Upper lobe of left lung (tissue), 4 donors: ENCODE measurements around the gene CNTNAP3B.
"Not testable (repeated sequence)": the region's sequence is repeated elsewhere in the genome, so short reads cannot be mapped to it uniquely, and the experiment has no call there.

Experiments used
- POLR2A ChIP-seq, 4 donors: fragments of 450-650 bp; IDR thresholded peaks; one replicate each; pipeline ENCODE4 v1.5.1; 2016 to 2017; ENCODE audit warnings: antibody characterized with exemption in 4 of 4, mild to moderate bottlenecking in 2 of 4
- POLR2AphosphoS5 ChIP-seq, 2 donors: sonication (generic); formaldehyde crosslinking; IDR thresholded peaks; one replicate each; pipeline ENCODE4 v1.5.1; 2017; ENCODE audit warnings: antibody characterized with exemption in 2 of 2
- TF ChIP-seq, protein P1 (sequence below), 6 experiments: fragments of 450-650 bp in 4 of 6; fragments of 200-600 bp in 2 of 6; sonication (generic) in 2 of 6; IDR thresholded peaks; one replicate each; pipeline ENCODE4 v1.5.1; 2016 to 2019; ENCODE audit warnings: antibody characterized with exemption in 6 of 6

DNA sequence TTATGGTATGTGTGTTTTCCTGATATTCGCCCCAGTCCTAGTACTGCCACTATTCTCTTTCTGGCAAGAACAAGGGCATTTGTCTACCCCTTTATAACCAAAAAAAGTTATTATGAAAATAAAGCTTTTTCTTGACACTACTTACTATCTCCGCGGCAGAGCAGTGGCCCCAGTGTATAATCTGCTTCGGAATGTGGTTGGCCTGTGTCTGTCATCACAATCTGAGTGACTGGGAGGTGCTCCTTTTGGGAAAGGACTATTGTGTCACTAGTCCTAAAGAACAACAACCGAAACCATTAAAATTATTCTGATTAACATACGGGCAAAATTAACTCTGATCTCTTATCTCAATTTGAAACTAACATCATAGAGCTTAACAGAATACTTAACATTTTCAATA lies 200.1 kb downstream of the CNTNAP3B start:
- not testable (repeated sequence) for TF ChIP-seq POLR2AphosphoS5, POLR2A (IDR thresholded peaks at IDR 0.05)
- TF ChIP-seq, protein P1, sequence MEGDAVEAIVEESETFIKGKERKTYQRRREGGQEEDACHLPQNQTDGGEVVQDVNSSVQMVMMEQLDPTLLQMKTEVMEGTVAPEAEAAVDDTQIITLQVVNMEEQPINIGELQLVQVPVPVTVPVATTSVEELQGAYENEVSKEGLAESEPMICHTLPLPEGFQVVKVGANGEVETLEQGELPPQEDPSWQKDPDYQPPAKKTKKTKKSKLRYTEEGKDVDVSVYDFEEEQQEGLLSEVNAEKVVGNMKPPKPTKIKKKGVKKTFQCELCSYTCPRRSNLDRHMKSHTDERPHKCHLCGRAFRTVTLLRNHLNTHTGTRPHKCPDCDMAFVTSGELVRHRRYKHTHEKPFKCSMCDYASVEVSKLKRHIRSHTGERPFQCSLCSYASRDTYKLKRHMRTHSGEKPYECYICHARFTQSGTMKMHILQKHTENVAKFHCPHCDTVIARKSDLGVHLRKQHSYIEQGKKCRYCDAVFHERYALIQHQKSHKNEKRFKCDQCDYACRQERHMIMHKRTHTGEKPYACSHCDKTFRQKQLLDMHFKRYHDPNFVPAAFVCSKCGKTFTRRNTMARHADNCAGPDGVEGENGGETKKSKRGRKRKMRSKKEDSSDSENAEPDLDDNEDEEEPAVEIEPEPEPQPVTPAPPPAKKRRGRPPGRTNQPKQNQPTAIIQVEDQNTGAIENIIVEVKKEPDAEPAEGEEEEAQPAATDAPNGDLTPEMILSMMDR (IDR thresholded peaks at IDR 0.05) = not testable (repeated sequence)
